ENCODE measurements around the gene CALM1.

- TF ChIP-seq NFIC (IDR thresholded peaks at IDR 0.05) (no peak), USF1 (IDR thresholded peaks at IDR 0.05) (no peak), YY1 (IDR thresholded peaks at IDR 0.05; ENCODE audit: low read depth) (no peak), FOXM1 (IDR thresholded peaks at IDR 0.05; ENCODE audit: borderline replicate concordance, low read depth) (no peak), TEAD4 (IDR thresholded peaks at IDR 0.05) (no peak), MAX (IDR thresholded peaks at IDR 0.05) (no peak), EP300 (IDR thresholded peaks at IDR 0.05; ENCODE audit: borderline replicate concordance) (no peak), CEBPB (IDR thresholded peaks at IDR 0.05) (no peak), RAD21 (IDR thresholded peaks at IDR 0.05; ENCODE audit: low read depth) (no peak)
Measured at GRCh38 chr14:90442388-90442787, 45.6 kb downstream of the CALM1 start.
